ENCODE data around the gene TMEM270.

TMEM270 gene

GRCh38 chr7:73900286-73900685, 39.3 kb downstream of the TMEM270 start:
- no peaks in the 10 kb centered on the region for H3K4me1 Mint-ChIP-seq
- no peak for ATAC-seq
- peaks cover 10% of the 10 kb centered on the region for H3K9me3 Mint-ChIP-seq
- no peak for DNase-seq
- H3K27ac Mint-ChIP-seq = no peak overlapping the region
- no peak overlapping the region for H3K4me3 Mint-ChIP-seq
- H3K27me3 Mint-ChIP-seq = no peaks in the 10 kb centered on the region
- peaks cover 5% of the 10 kb centered on the region for H3K36me3 Mint-ChIP-seq (ENCODE audit: low read depth)

GRCh38 chr7:73901231-73901822, 40.4 kb downstream of the TMEM270 start:
- H3K27ac Mint-ChIP-seq = no peak overlapping the region
- no peak overlapping the region for H3K4me3 Mint-ChIP-seq
- H3K4me1 Mint-ChIP-seq = no peaks in the 10 kb centered on the region
- H3K9me3 Mint-ChIP-seq = peaks cover 3% of the 10 kb centered on the region
- DNase-seq (no peak), ATAC-seq (no peak)
- no peaks in the 10 kb centered on the region for H3K36me3 Mint-ChIP-seq (ENCODE audit: low read depth)
- H3K27me3 Mint-ChIP-seq = no peaks in the 10 kb centered on the region

- no peaks in the 10 kb centered on the region for H3K4me1 Mint-ChIP-seq
- no peak for ATAC-seq
Observed at GRCh38 chr7:73901823-73902597, 41.1 kb downstream of the TMEM270 start.

GRCh38 chr7:73903321-73904218, 42.6 kb downstream of the TMEM270 start:
- H3K9me3 Mint-ChIP-seq = no peaks in the 10 kb centered on the region
- no peak overlapping the region for H3K27ac Mint-ChIP-seq
- no peaks in the 10 kb centered on the region for H3K36me3 Mint-ChIP-seq (ENCODE audit: low read depth)
- H3K4me1 Mint-ChIP-seq = no peaks in the 10 kb centered on the region
- H3K4me3 Mint-ChIP-seq = no peak overlapping the region
- ATAC-seq = no peak
- no peak for DNase-seq
- peaks cover 4% of the 10 kb centered on the region for H3K27me3 Mint-ChIP-seq

More at GRCh38 chr7:73901823-73902597, 41.1 kb downstream of the TMEM270 start:
- Mint-ChIP-seq H3K9me3 (peaks cover 3% of the 10 kb centered on the region), H3K27me3 (no peaks in the 10 kb centered on the region), H3K4me3 (no peak overlapping the region), H3K27ac (no peak overlapping the region), H3K36me3 (ENCODE audit: low read depth) (no peaks in the 10 kb centered on the region)
- no peak for DNase-seq

GRCh38 chr7:73904219-73905137, 43.5 kb downstream of the TMEM270 start:
- ATAC-seq (no peak), DNase-seq (no peak)
- Mint-ChIP-seq H3K4me1 (no peaks in the 10 kb centered on the region), H3K27ac (no peak overlapping the region), H3K9me3 (no peaks in the 10 kb centered on the region), H3K27me3 (peaks cover 6% of the 10 kb centered on the region), H3K36me3 (ENCODE audit: low read depth) (no peaks in the 10 kb centered on the region), H3K4me3 (no peak overlapping the region)

GRCh38 chr7:73905360-73905759, 44.4 kb downstream of the TMEM270 start:
- Mint-ChIP-seq H3K9me3 (no peaks in the 10 kb centered on the region), H3K4me1 (no peaks in the 10 kb centered on the region), H3K4me3 (no peak overlapping the region), H3K27me3 (peaks cover 6% of the 10 kb centered on the region), H3K27ac (no peak overlapping the region), H3K36me3 (ENCODE audit: low read depth) (no peaks in the 10 kb centered on the region)
- DNase-seq (no peak), ATAC-seq (no peak)

- no peak for ATAC-seq
- no peak overlapping the region for H3K27ac Mint-ChIP-seq
- DNase-seq = no peak
- no peaks in the 10 kb centered on the region for H3K4me1 Mint-ChIP-seq
- no peak overlapping the region for H3K4me3 Mint-ChIP-seq
- H3K27me3 Mint-ChIP-seq = peaks cover 6% of the 10 kb centered on the region
- no peaks in the 10 kb centered on the region for H3K36me3 Mint-ChIP-seq (ENCODE audit: low read depth)
- H3K9me3 Mint-ChIP-seq = no peaks in the 10 kb centered on the region
Observed at GRCh38 chr7:73906874-73907273, 45.9 kb downstream of the TMEM270 start.

- no peak overlapping the region for H3K4me3 Mint-ChIP-seq
- DNase-seq (no peak), ATAC-seq (no peak)
- no peaks in the 10 kb centered on the region for H3K36me3 Mint-ChIP-seq (ENCODE audit: low read depth)
- no peak overlapping the region for H3K27ac Mint-ChIP-seq
- H3K27me3 Mint-ChIP-seq = peaks cover 6% of the 10 kb centered on the region
- no peaks in the 10 kb centered on the region for H3K9me3 Mint-ChIP-seq
- H3K4me1 Mint-ChIP-seq = no peaks in the 10 kb centered on the region
Observed at GRCh38 chr7:73907554-73908122, 46.7 kb downstream of the TMEM270 start.

GRCh38 chr7:73908123-73908611, 47.2 kb downstream of the TMEM270 start:
- DNase-seq (no peak), ATAC-seq (no peak)
- peaks cover 6% of the 10 kb centered on the region for H3K27me3 Mint-ChIP-seq
- no peaks in the 10 kb centered on the region for H3K9me3 Mint-ChIP-seq
- H3K4me1 Mint-ChIP-seq = no peaks in the 10 kb centered on the region
- H3K4me3 Mint-ChIP-seq = no peak overlapping the region
- no peak overlapping the region for H3K27ac Mint-ChIP-seq
- H3K36me3 Mint-ChIP-seq (ENCODE audit: low read depth) = no peaks in the 10 kb centered on the region

GRCh38 chr7:73909051-73909941, 48.3 kb downstream of the TMEM270 start:
- Mint-ChIP-seq H3K36me3 (ENCODE audit: low read depth) (no peaks in the 10 kb centered on the region), H3K27ac (no peak overlapping the region), H3K9me3 (no peaks in the 10 kb centered on the region), H3K4me1 (no peaks in the 10 kb centered on the region), H3K27me3 (peaks cover 7% of the 10 kb centered on the region), H3K4me3 (no peak overlapping the region)
- no peak for ATAC-seq
- DNase-seq = no peak

- no peaks in the 10 kb centered on the region for H3K9me3 Mint-ChIP-seq
- no peak for ATAC-seq
- H3K27ac Mint-ChIP-seq = no peak overlapping the region
- no peaks in the 10 kb centered on the region for H3K4me1 Mint-ChIP-seq
- peaks cover 7% of the 10 kb centered on the region for H3K27me3 Mint-ChIP-seq
- no peak for DNase-seq
- H3K4me3 Mint-ChIP-seq = no peak overlapping the region
- no peaks in the 10 kb centered on the region for H3K36me3 Mint-ChIP-seq (ENCODE audit: low read depth)
Observed at GRCh38 chr7:73909996-73910395, 49.0 kb downstream of the TMEM270 start.

GRCh38 chr7:73912223-73912622, 51.3 kb downstream of the TMEM270 start:
- Mint-ChIP-seq H3K9me3 (no peaks in the 10 kb centered on the region), H3K4me3 (no peak overlapping the region), H3K36me3 (ENCODE audit: low read depth) (no peaks in the 10 kb centered on the region), H3K27me3 (peaks cover 11% of the 10 kb centered on the region), H3K27ac (no peak overlapping the region), H3K4me1 (no peaks in the 10 kb centered on the region)
- ATAC-seq = no peak
- DNase-seq = no peak
